Panc1 (cell line): ENCODE results near the gene UVSSA. TPM values are rescaled to one million over a fixed set of nuclear protein-coding genes. Genes with fewer than 3 reads are reported as not detected.

Experiments
- ATAC-seq: fragments of 200-7000 bp; cut with Tn5 transposase; 2 replicates; pipeline ENCODE4 v1.9.1; 2020; ENCODE audit warnings: mild to moderate bottlenecking, moderate library complexity
- BruUV-seq: library from RNA; stranded (reverse); fragments of 400-500 nt; replicated peaks from 2 replicates; lab custom pipeline; 2021; lab: Mats Ljungman, UMichigan
- CTCF ChIA-PET: fragments of 300-600 bp; sonication (Branson Sonifier 250); formaldehyde crosslinking; loops from one replicate; lab custom pipeline; 2022; ENCODE audit warnings: antibody characterized with exemption; lab: Charles Lee
- POLR2A ChIA-PET: fragments of 300-600 bp; sonication (Branson Sonifier 250); formaldehyde crosslinking; loops from one replicate; lab custom pipeline; 2022; ENCODE audit warnings: antibody characterized with exemption; lab: Charles Lee
- DNase-seq: peaks from one replicate; pipeline ENCODE4 v3.0.0-alpha.2; 2010; ENCODE audit warnings: low read depth, low spot score
- H3K27ac ChIP-seq: 2 replicates; pipeline ENCODE4 v1.5.1; 2011; ENCODE audit warnings: mild to moderate bottlenecking, low read length, inconsistent platforms
- H3K27me3 ChIP-seq: fragments of 200-500 bp; sonication (Bioruptor generic); 2 replicates; pipeline ENCODE4 v1.6.0; 2014; ENCODE audit warnings: low read length, inconsistent platforms; ENCODE audit not compliant: control insufficient read depth, insufficient read depth
- H3K36me3 ChIP-seq: fragments of 200-500 bp; sonication (Bioruptor generic); 2 replicates; pipeline ENCODE4 v1.5.1; 2014; ENCODE audit warnings: inconsistent platforms, mild to moderate bottlenecking, low read length, moderate library complexity; ENCODE audit not compliant: control insufficient read depth, insufficient read depth
- H3K4me1 ChIP-seq: 2 replicates; pipeline ENCODE4 v1.5.1; 2011; ENCODE audit warnings: inconsistent platforms, mild to moderate bottlenecking, low read length, moderate library complexity; ENCODE audit not compliant: control insufficient read depth, insufficient read depth
- H3K4me3 ChIP-seq, 2 experiments: 2 replicates each; pipeline ENCODE4 v1.5.1; 2011 to 2012; ENCODE audit warnings: low read depth in 2 of 2, low read length in 2 of 2, mild to moderate bottlenecking in 2 of 2, inconsistent platforms in 1 of 2, moderate library complexity in 1 of 2
- H3K9me3 ChIP-seq: fragments of 200-500 bp; sonication (Bioruptor generic); 2 replicates; pipeline ENCODE4 v1.5.1; 2014; ENCODE audit warnings: low read depth, mild to moderate bottlenecking, inconsistent platforms, low read length, moderate library complexity; ENCODE audit not compliant: control insufficient read depth, insufficient read depth
- POLR2AphosphoS5 ChIP-seq: IDR thresholded peaks from 2 replicates; pipeline ENCODE4 v1.6.1; 2012; ENCODE audit warnings: mild to moderate bottlenecking, low read depth, low read length, moderate library complexity
- SIN3A ChIP-seq: IDR thresholded peaks from 2 replicates; pipeline ENCODE4 v1.6.1; 2012; ENCODE audit warnings: low read depth, mild to moderate bottlenecking, low read length, moderate library complexity, borderline replicate concordance; ENCODE audit not compliant: insufficient read depth
- TCF7L2 ChIP-seq: IDR thresholded peaks from 2 replicates; pipeline ENCODE4 v1.6.1; 2011; ENCODE audit warnings: mild to moderate bottlenecking, low read depth, low read length, inconsistent platforms
- in situ Hi-C: cut with HindIII; loops from 2 replicates; pipeline ENCODE4 v1.10.0; 2016; ENCODE audit warnings: low sequenced_read_pairs, low pct_unique_long_range_greater_than_20kb
- intact Hi-C: fragments of 100-400 bp; cut with micrococcal nuclease; formaldehyde crosslinking; loops from one replicate; pipeline ENCODE4 v1.10.0; 2022; ENCODE audit not compliant: unreplicated experiment
- total RNA-seq: library from RNA; stranded (reverse); gene quantifications from one replicate; pipeline ENCODE4 v1.2.1, GENCODE V29; 2021; ENCODE audit not compliant: unreplicated experiment
- TF ChIP-seq, protein P1 (sequence below): fragments of 450-650 bp; IDR thresholded peaks from 2 replicates; pipeline ENCODE4 v1.5.1; 2017; ENCODE audit warnings: mild to moderate bottlenecking
- TF ChIP-seq, protein P2 (sequence below), 2 experiments: IDR thresholded peaks; 2 replicates each; pipeline ENCODE4 v1.6.1; 2011 to 2012; ENCODE audit warnings: low read depth in 2 of 2, control low read depth in 1 of 2, low read length in 1 of 2, mild to moderate bottlenecking in 1 of 2, moderate library complexity in 1 of 2; ENCODE audit not compliant: insufficient read depth in 1 of 2

The UVSSA gene
- total RNA-seq, 1 experiment from 2014 or later, result 23.4 TPM

- no TSS peak for BruUV-seq
- in situ Hi-C loops (no loop called here), intact Hi-C loops (no loop called here)
- TF ChIP-seq, protein P1, sequence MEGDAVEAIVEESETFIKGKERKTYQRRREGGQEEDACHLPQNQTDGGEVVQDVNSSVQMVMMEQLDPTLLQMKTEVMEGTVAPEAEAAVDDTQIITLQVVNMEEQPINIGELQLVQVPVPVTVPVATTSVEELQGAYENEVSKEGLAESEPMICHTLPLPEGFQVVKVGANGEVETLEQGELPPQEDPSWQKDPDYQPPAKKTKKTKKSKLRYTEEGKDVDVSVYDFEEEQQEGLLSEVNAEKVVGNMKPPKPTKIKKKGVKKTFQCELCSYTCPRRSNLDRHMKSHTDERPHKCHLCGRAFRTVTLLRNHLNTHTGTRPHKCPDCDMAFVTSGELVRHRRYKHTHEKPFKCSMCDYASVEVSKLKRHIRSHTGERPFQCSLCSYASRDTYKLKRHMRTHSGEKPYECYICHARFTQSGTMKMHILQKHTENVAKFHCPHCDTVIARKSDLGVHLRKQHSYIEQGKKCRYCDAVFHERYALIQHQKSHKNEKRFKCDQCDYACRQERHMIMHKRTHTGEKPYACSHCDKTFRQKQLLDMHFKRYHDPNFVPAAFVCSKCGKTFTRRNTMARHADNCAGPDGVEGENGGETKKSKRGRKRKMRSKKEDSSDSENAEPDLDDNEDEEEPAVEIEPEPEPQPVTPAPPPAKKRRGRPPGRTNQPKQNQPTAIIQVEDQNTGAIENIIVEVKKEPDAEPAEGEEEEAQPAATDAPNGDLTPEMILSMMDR, result no peak
- TF ChIP-seq, protein P2, sequence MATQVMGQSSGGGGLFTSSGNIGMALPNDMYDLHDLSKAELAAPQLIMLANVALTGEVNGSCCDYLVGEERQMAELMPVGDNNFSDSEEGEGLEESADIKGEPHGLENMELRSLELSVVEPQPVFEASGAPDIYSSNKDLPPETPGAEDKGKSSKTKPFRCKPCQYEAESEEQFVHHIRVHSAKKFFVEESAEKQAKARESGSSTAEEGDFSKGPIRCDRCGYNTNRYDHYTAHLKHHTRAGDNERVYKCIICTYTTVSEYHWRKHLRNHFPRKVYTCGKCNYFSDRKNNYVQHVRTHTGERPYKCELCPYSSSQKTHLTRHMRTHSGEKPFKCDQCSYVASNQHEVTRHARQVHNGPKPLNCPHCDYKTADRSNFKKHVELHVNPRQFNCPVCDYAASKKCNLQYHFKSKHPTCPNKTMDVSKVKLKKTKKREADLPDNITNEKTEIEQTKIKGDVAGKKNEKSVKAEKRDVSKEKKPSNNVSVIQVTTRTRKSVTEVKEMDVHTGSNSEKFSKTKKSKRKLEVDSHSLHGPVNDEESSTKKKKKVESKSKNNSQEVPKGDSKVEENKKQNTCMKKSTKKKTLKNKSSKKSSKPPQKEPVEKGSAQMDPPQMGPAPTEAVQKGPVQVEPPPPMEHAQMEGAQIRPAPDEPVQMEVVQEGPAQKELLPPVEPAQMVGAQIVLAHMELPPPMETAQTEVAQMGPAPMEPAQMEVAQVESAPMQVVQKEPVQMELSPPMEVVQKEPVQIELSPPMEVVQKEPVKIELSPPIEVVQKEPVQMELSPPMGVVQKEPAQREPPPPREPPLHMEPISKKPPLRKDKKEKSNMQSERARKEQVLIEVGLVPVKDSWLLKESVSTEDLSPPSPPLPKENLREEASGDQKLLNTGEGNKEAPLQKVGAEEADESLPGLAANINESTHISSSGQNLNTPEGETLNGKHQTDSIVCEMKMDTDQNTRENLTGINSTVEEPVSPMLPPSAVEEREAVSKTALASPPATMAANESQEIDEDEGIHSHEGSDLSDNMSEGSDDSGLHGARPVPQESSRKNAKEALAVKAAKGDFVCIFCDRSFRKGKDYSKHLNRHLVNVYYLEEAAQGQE (IDR thresholded peaks at IDR 0.05; ENCODE audit: insufficient read depth in 1 of 2, low read depth in 2 of 2, low read length in 1 of 2), result no peak
- TF ChIP-seq POLR2AphosphoS5 (no peak), SIN3A (no peak), TCF7L2 (no peak)
- ChIA-PET POLR2A (no interaction called here), CTCF (no interaction called here)
- 0 out of 2 replicates have a peak, but pooled peaks have one; percentile 32 for ATAC-seq
- H3K4me1 ChIP-seq, result no peaks in the 10 kb centered on the region
- H3K27ac ChIP-seq, result no peak overlapping the region
- H3K4me3 ChIP-seq, result no peak overlapping the region
- no peaks in the 10 kb centered on the region for H3K36me3 ChIP-seq
- no peak for DNase-seq
- no peaks in the 10 kb centered on the region for H3K9me3 ChIP-seq
- no peaks in the 10 kb centered on the region for H3K27me3 ChIP-seq
Observed at GRCh38 chr4:1416948-1417260, 69.9 kb downstream of the UVSSA start.

- Histone ChIP-seq H3K9me3 (no peaks in the 10 kb centered on the region), H3K4me3 (no peak overlapping the region), H3K4me1 (no peaks in the 10 kb centered on the region), H3K36me3 (no peaks in the 10 kb centered on the region), H3K27me3 (no peaks in the 10 kb centered on the region), H3K27ac (no peak overlapping the region)
- BruUV-seq, result no TSS peak
- ChIA-PET POLR2A (no interaction called here), CTCF (no interaction called here)
- ATAC-seq, result no peak; the same call in 1 of the 2 replicates
- in situ Hi-C loops, result no loop called here
- TF ChIP-seq TCF7L2, result no peak
- TF ChIP-seq, protein P2 (IDR thresholded peaks at IDR 0.05; ENCODE audit: insufficient read depth in 1 of 2, low read depth in 2 of 2, low read length in 1 of 2), result no peak
- no peak for DNase-seq
- intact Hi-C loops, result no loop called here
Observed at GRCh38 chr4:1417522-1418390, 70.7 kb downstream of the UVSSA start.
